Neural cell (in vitro differentiated cells): ENCODE data around the gene KMT2B.

Experiments used
- EZH2 ChIP-seq: fragments of 200-600, 300-800 bp; shearing (Covaris generic), sonication (generic); IDR thresholded peaks from 2 replicates; pipeline ENCODE4 v1.6.1; 2014; ENCODE audit warnings: antibody characterized with exemption, low read length, borderline replicate concordance, mild to moderate bottlenecking; ENCODE audit not compliant: insufficient read depth, poor library complexity, severe bottlenecking
- SMC3 ChIP-seq: fragments of 450-650 bp; conservative IDR thresholded peaks from 2 replicates; pipeline ENCODE4 v1.6.1; 2014; ENCODE audit warnings: antibody characterized with exemption, mild to moderate bottlenecking, moderate library complexity; ENCODE audit not compliant: poor library complexity
- TF ChIP-seq, protein P1 (sequence below): fragments of 450-650 bp; IDR thresholded peaks from 2 replicates; pipeline ENCODE4 v1.5.1; 2014; ENCODE audit warnings: antibody characterized with exemption, mild to moderate bottlenecking, moderate library complexity; ENCODE audit not compliant: poor library complexity, severe bottlenecking
- TF ChIP-seq, protein P2 (sequence below): IDR thresholded peaks from 2 replicates; pipeline ENCODE4 v1.6.1; 2012; ENCODE audit warnings: borderline replicate concordance

- TF ChIP-seq, protein P1, sequence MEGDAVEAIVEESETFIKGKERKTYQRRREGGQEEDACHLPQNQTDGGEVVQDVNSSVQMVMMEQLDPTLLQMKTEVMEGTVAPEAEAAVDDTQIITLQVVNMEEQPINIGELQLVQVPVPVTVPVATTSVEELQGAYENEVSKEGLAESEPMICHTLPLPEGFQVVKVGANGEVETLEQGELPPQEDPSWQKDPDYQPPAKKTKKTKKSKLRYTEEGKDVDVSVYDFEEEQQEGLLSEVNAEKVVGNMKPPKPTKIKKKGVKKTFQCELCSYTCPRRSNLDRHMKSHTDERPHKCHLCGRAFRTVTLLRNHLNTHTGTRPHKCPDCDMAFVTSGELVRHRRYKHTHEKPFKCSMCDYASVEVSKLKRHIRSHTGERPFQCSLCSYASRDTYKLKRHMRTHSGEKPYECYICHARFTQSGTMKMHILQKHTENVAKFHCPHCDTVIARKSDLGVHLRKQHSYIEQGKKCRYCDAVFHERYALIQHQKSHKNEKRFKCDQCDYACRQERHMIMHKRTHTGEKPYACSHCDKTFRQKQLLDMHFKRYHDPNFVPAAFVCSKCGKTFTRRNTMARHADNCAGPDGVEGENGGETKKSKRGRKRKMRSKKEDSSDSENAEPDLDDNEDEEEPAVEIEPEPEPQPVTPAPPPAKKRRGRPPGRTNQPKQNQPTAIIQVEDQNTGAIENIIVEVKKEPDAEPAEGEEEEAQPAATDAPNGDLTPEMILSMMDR: no peak
- TF ChIP-seq EZH2 (no peak), SMC3 (no peak)
- TF ChIP-seq, protein P2, sequence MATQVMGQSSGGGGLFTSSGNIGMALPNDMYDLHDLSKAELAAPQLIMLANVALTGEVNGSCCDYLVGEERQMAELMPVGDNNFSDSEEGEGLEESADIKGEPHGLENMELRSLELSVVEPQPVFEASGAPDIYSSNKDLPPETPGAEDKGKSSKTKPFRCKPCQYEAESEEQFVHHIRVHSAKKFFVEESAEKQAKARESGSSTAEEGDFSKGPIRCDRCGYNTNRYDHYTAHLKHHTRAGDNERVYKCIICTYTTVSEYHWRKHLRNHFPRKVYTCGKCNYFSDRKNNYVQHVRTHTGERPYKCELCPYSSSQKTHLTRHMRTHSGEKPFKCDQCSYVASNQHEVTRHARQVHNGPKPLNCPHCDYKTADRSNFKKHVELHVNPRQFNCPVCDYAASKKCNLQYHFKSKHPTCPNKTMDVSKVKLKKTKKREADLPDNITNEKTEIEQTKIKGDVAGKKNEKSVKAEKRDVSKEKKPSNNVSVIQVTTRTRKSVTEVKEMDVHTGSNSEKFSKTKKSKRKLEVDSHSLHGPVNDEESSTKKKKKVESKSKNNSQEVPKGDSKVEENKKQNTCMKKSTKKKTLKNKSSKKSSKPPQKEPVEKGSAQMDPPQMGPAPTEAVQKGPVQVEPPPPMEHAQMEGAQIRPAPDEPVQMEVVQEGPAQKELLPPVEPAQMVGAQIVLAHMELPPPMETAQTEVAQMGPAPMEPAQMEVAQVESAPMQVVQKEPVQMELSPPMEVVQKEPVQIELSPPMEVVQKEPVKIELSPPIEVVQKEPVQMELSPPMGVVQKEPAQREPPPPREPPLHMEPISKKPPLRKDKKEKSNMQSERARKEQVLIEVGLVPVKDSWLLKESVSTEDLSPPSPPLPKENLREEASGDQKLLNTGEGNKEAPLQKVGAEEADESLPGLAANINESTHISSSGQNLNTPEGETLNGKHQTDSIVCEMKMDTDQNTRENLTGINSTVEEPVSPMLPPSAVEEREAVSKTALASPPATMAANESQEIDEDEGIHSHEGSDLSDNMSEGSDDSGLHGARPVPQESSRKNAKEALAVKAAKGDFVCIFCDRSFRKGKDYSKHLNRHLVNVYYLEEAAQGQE: no peak
These were observed 38.8 kb downstream of the KMT2B start, which contains the start of gene HSPB6 for GRCh38 chr19:35756377-35757230.
